GM12875 (cell line): ENCODE results near the gene SMC4.

Source experiments
- H3K4me3 ChIP-seq: one replicate; pipeline ENCODE4 v1.5.1; 2011; ENCODE audit warnings: low read depth, low read length, control low read depth
- CTCF ChIP-seq: IDR thresholded peaks from 2 replicates; pipeline ENCODE4 v1.5.1; 2011; ENCODE audit warnings: low read depth, mild to moderate bottlenecking, control low read depth, inconsistent platforms, low read length, moderate library complexity, borderline replicate concordance; ENCODE audit not compliant: insufficient read depth

Gene SMC4

GRCh38 chr3:160398820-160399124, 678 bp upstream of the SMC4 start:
- TF ChIP-seq CTCF, result no peak
- H3K4me3 ChIP-seq, result peak overlapping the region; percentile 98

GRCh38 chr3:160400030-160400701, 716 bp downstream of the SMC4 start:
- H3K4me3 ChIP-seq, result peak overlapping the region; percentile 98
- no peak for TF ChIP-seq CTCF

- TF ChIP-seq CTCF, result no peak
- peak overlapping the region; percentile 98 for H3K4me3 ChIP-seq
Observed at GRCh38 chr3:160400702-160401150, 1.3 kb downstream of the SMC4 start.

- H3K4me3 ChIP-seq, result peak overlapping the region; percentile 98
- no peak for TF ChIP-seq CTCF
Observed at GRCh38 chr3:160401291-160402095, 2.0 kb downstream of the SMC4 start.

- peak overlapping the region; percentile 98 for H3K4me3 ChIP-seq
- no peak for TF ChIP-seq CTCF
Observed at GRCh38 chr3:160402221-160403027, 3.0 kb downstream of the SMC4 start.

DNA sequence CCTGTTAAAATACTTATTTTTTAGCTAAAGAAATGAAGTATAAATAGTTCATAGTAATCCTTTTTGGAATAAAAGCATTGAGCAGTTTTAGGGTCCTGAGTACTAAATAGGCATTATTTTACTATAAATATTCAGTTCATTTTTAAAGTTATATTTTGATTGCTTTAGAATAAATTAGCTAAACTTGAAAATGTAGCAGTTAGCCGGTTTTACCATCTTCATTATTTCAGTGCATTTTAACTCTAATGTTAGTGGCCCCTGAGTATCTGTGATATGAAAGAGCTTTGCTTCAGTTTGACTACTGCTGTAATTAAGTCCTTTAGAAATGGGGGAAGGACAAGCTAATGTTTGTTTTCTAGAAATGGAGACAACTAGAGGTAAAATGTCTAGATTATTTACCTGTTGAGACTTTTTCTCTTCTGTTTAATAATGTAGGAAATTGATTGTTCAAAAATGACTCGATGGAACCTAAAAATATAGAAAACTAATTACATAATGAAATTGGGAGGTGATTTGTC, 3.6 kb downstream of the SMC4 start:
- peak overlapping the region; percentile 37 for H3K4me3 ChIP-seq
- no peak for TF ChIP-seq CTCF
